Activated gamma-delta T cell treated with anti-CD3 and anti-CD28 coated beads, Interleukin-2, amount 50 U/mL, for 16 hours (primary cell): ENCODE results near the gene ZER1.
"Not testable (repeated sequence)": the region's sequence is repeated elsewhere in the genome, so short reads cannot be mapped to it uniquely, and the experiment has no call there.

Source experiments
- DNase-seq: peaks from one replicate; pipeline ENCODE4 v3.0.0-alpha.2; 2020; ENCODE audit warnings: low read depth

ZER1 gene

GRCh38 chr9:128787659-128788058, 15.9 kb upstream of the ZER1 start:
- no peak for DNase-seq

GRCh38 chr9:128786681-128787601, 15.2 kb upstream of the ZER1 start, which contains the start of gene TBC1D13:
Gene TBC1D13 (plus strand): TSS chr9:128787253. CDS start chr9:128787354, 101 bp downstream.
- peak; percentile 85 for DNase-seq

- DNase-seq = no peak
These were observed 13.7 kb upstream of the ZER1 start for GRCh38 chr9:128785427-128785826.

- no peak for DNase-seq
These were observed 10.9 kb upstream of the ZER1 start for GRCh38 chr9:128782669-128783068.

- no peak for DNase-seq
These were observed 9.7 kb upstream of the ZER1 start for GRCh38 chr9:128781187-128782070.

- not testable (repeated sequence) for DNase-seq
These were observed 8.4 kb upstream of the ZER1 start for GRCh38 chr9:128780093-128780492.

- no peak for DNase-seq
These were observed 3.1 kb upstream of the ZER1 start for GRCh38 chr9:128774804-128775203.

- no peak for DNase-seq
These were observed 1.3 kb upstream of the ZER1 start for GRCh38 chr9:128773049-128773448.

GRCh38 chr9:128771094-128771721, 519 bp downstream of the ZER1 start:
- DNase-seq = no peak

- DNase-seq = no peak
These were observed 1.3 kb downstream of the ZER1 start for GRCh38 chr9:128770286-128771030.

- DNase-seq = no peak
These were observed 3.1 kb downstream of the ZER1 start for GRCh38 chr9:128768606-128769005.

- DNase-seq = no peak
These were observed 6.2 kb downstream of the ZER1 start for GRCh38 chr9:128765499-128765898.

- DNase-seq = no peak
These were observed 7.4 kb downstream of the ZER1 start for GRCh38 chr9:128764361-128764760.

GRCh38 chr9:128762671-128763449, 8.9 kb downstream of the ZER1 start:
- DNase-seq = no peak

- no peak for DNase-seq
These were observed 14.1 kb downstream of the ZER1 start for GRCh38 chr9:128757602-128758001.

- no peak for DNase-seq
These were observed 18.1 kb downstream of the ZER1 start for GRCh38 chr9:128753627-128754026.

GRCh38 chr9:128750926-128751595, 20.7 kb downstream of the ZER1 start:
- DNase-seq = no peak

GRCh38 chr9:128747241-128747640, 24.5 kb downstream of the ZER1 start:
- no peak for DNase-seq

- DNase-seq = no peak
These were observed 28.3 kb downstream of the ZER1 start for GRCh38 chr9:128743421-128743820.

- no peak for DNase-seq
These were observed 29.3 kb downstream of the ZER1 start for GRCh38 chr9:128742401-128742800.
